Mesothelial cell of epicardium (in vitro differentiated cells): Measurements from ENCODE around the gene SYT1. TPM values are rescaled to one million over a fixed set of nuclear protein-coding genes. Genes with fewer than 3 reads are reported as not detected.
"Not testable (repeated sequence)": the region's sequence is repeated elsewhere in the genome, so short reads cannot be mapped to it uniquely, and the experiment has no call there.

Source experiments
- DNase-seq, 2 experiments: peaks; one replicate each; pipeline ENCODE4 v3.0.0; 2021; ENCODE audit warnings: low spot score in 2 of 2; ENCODE audit not compliant: unreplicated experiment in 2 of 2
- H3K27ac Mint-ChIP-seq: 2 replicates; pipeline ENCODE4 v1.8.0; 2021; ENCODE audit warnings: mixed read lengths
- H3K27me3 Mint-ChIP-seq: 2 replicates; pipeline ENCODE4 v1.8.0; 2021; ENCODE audit warnings: low read depth, mixed read lengths
- H3K36me3 Mint-ChIP-seq: 2 replicates; pipeline ENCODE4 v1.8.0; 2021; ENCODE audit warnings: mixed read lengths
- H3K4me1 Mint-ChIP-seq: 2 replicates; pipeline ENCODE4 v1.8.0; 2021; ENCODE audit warnings: mixed read lengths
- H3K4me3 Mint-ChIP-seq: 2 replicates; pipeline ENCODE4 v1.8.0; 2021; ENCODE audit warnings: mild to moderate bottlenecking, moderate library complexity, mixed read lengths
- H3K9me3 Mint-ChIP-seq: 2 replicates; pipeline ENCODE4 v1.8.0; 2021; ENCODE audit warnings: mixed read lengths
- total RNA-seq: library from RNA; stranded (reverse); gene quantifications from 3 replicates; pipeline ENCODE4 v1.2.1, GENCODE V29; 2021
- TF ChIP-seq, protein P1 (sequence below): fragments of 200-600 bp; sonication (generic); IDR thresholded peaks from one replicate; pipeline ENCODE4 v1.5.0; 2021; ENCODE audit warnings: antibody characterized with exemption; ENCODE audit not compliant: unreplicated experiment

Gene SYT1
- total RNA-seq, 1 donor from 2014 or later, result 13.6 TPM

- TF ChIP-seq, protein P1, sequence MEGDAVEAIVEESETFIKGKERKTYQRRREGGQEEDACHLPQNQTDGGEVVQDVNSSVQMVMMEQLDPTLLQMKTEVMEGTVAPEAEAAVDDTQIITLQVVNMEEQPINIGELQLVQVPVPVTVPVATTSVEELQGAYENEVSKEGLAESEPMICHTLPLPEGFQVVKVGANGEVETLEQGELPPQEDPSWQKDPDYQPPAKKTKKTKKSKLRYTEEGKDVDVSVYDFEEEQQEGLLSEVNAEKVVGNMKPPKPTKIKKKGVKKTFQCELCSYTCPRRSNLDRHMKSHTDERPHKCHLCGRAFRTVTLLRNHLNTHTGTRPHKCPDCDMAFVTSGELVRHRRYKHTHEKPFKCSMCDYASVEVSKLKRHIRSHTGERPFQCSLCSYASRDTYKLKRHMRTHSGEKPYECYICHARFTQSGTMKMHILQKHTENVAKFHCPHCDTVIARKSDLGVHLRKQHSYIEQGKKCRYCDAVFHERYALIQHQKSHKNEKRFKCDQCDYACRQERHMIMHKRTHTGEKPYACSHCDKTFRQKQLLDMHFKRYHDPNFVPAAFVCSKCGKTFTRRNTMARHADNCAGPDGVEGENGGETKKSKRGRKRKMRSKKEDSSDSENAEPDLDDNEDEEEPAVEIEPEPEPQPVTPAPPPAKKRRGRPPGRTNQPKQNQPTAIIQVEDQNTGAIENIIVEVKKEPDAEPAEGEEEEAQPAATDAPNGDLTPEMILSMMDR, result no peak
- H3K4me3 Mint-ChIP-seq, result no peak overlapping the region
- no peak for DNase-seq
- H3K27ac Mint-ChIP-seq, result peak overlapping the region; percentile 87
- H3K9me3 Mint-ChIP-seq, result no peaks in the 10 kb centered on the region
- H3K4me1 Mint-ChIP-seq, result peaks cover 80% of the 10 kb centered on the region
- H3K27me3 Mint-ChIP-seq, result no peaks in the 10 kb centered on the region
- H3K36me3 Mint-ChIP-seq, result no peaks in the 10 kb centered on the region
These were observed 557.7 kb downstream of the SYT1 start for GRCh38 chr12:79422060-79422812.

DNA sequence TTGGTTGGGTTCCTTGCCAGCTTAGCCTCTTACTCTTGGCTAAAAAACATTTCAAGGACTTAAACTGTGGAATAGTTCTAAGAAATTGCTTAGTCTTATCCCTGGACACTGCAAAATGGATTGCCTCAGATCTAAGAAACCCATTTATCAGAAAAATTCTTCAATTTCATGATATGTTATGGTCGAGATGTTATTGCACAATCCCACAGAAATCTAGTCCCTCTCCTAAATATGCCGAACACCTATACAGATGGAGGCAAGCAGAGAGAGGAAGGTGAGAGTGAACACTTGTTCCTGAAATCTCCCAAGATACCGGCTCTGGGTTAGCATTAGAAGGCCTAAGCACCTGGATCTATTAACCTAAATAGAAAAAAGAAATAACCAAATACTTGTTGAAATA is 559.0 kb downstream of the SYT1 start:
- peaks cover 71% of the 10 kb centered on the region for H3K4me1 Mint-ChIP-seq
- no peak for DNase-seq
- no peaks in the 10 kb centered on the region for H3K36me3 Mint-ChIP-seq
- no peak overlapping the region for H3K4me3 Mint-ChIP-seq
- H3K9me3 Mint-ChIP-seq, result no peaks in the 10 kb centered on the region
- H3K27me3 Mint-ChIP-seq, result no peaks in the 10 kb centered on the region
- TF ChIP-seq, protein P1, result no peak
- peak overlapping the region; percentile 87 for H3K27ac Mint-ChIP-seq

DNA sequence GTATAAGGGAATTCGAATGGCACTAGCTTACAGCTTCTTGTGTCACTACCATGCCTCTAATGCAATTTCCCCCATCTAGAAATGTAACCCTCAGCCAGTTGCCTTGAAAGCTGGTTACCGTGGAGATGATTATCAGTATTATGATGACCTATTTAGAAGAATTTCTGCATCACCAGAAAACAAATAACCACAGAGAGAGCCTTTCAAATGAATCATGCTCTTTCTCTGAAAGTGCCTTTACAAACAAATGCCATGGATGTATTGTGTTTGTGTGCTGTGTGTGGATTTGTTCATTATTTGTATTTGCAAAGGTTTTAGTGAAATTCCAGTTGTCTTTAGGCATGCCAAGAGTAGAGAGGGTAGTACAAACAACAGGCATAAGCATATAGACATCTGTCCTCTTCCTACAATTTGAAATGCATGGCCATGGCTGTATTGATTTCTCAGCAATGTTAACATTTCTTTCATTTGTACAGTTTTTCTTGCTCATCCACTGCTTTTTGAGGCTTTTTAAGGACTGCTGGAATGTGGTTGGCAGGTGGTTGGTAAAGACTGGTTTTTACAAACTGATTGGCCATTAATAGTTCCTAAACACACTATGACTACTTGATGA is 559.6 kb downstream of the SYT1 start:
- Mint-ChIP-seq H3K27ac (peak overlapping the region; percentile 91), H3K4me3 (no peak overlapping the region), H3K36me3 (no peaks in the 10 kb centered on the region), H3K9me3 (no peaks in the 10 kb centered on the region), H3K27me3 (no peaks in the 10 kb centered on the region), H3K4me1 (peaks cover 69% of the 10 kb centered on the region)
- TF ChIP-seq, protein P1, result no peak
- no peak for DNase-seq

GRCh38 chr12:79426121-79426520 is 561.5 kb downstream of the SYT1 start:
- peak overlapping the region; percentile 80 for H3K27ac Mint-ChIP-seq

DNA sequence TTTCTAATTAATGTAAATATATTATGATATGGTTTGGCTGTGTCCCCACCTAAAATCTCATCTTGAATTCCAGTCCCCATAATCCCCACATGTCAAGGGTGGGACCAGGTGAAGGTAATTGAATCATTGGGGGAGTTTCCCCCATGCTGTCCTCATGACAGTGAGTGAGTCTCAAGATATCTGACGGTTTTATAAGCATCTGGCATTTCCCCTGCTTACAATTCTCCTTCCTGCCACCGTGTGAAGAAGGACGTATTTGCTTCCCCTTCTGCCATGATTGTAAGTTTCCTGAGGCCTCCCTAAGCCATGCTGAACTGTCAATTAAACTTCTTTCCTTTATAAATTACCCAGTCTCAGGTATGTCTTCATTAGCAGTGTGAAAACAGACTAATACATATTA is 562.2 kb downstream of the SYT1 start:
- peak overlapping the region; percentile 73 for H3K27ac Mint-ChIP-seq
- DNase-seq, H3K9me3 Mint-ChIP-seq, H3K36me3 Mint-ChIP-seq, H3K27me3 Mint-ChIP-seq, H3K4me3 Mint-ChIP-seq: not testable (repeated sequence)
- peaks cover 48% of the 10 kb centered on the region for H3K4me1 Mint-ChIP-seq

More at GRCh38 chr12:79426121-79426520, 561.5 kb downstream of the SYT1 start:
- Mint-ChIP-seq H3K4me3 (no peak overlapping the region), H3K27me3 (no peaks in the 10 kb centered on the region), H3K36me3 (no peaks in the 10 kb centered on the region), H3K4me1 (peaks cover 54% of the 10 kb centered on the region), H3K9me3 (no peaks in the 10 kb centered on the region)
- TF ChIP-seq, protein P1, result no peak
- DNase-seq, result no peak

GRCh38 chr12:79433465-79434072 is 569.0 kb downstream of the SYT1 start:
- no peak overlapping the region for H3K27ac Mint-ChIP-seq
- peaks cover 13% of the 10 kb centered on the region for H3K4me1 Mint-ChIP-seq
- no peaks in the 10 kb centered on the region for H3K27me3 Mint-ChIP-seq
- DNase-seq, result no peak
- H3K4me3 Mint-ChIP-seq, result no peak overlapping the region
- H3K36me3 Mint-ChIP-seq, result no peaks in the 10 kb centered on the region
- TF ChIP-seq, protein P1, result no peak
- no peaks in the 10 kb centered on the region for H3K9me3 Mint-ChIP-seq
